ENCODE measurements around the gene CHMP6. TPM values are rescaled to one million over a fixed set of nuclear protein-coding genes. Genes with fewer than 3 reads are reported as not detected.

The CHMP6 gene
- total RNA-seq, 3 donors from 2014 or later (not counting 1 experiment from before 2014, with no cell fraction given) = 26.8 to 33.3 (median 33.0) TPM

GRCh38 chr17:81009136-81009535 is 17.5 kb downstream of the CHMP6 start:
- Mint-ChIP-seq H3K4me3 (no peak overlapping the region), H3K36me3 (peaks cover 10% of the 10 kb centered on the region), H3K4me1 (peaks cover 6% of the 10 kb centered on the region in 2 donors), H3K9me3 (peaks cover 2 to 6% of the 10 kb centered on the region in 2 donors), H3K27ac (no peak overlapping the region), H3K27me3 (ENCODE audit: low read depth in 2 of 2) (peaks cover 20 to 21% of the 10 kb centered on the region in 2 donors)
- H3K27ac ChIP-seq (ENCODE audit: low read length) = no peak overlapping the region
- intact Hi-C loops (cut with micrococcal nuclease) = no loop called here
- no peak overlapping the region for H3K4me3 ChIP-seq (ENCODE audit: low read length)
- ATAC-seq (no peak), DNase-seq (no peak)
- peaks cover 11% of the 10 kb centered on the region for H3K9me3 ChIP-seq (ENCODE audit: control insufficient read depth, insufficient read depth, low read length)
- TF ChIP-seq CTCF (IDR thresholded peaks at IDR 0.05) = no peak
- 79% methylated on average over 14 of the region's 14 CpGs for WGBS (ENCODE audit: insufficient coverage)
- peaks cover 8% of the 10 kb centered on the region for H3K4me1 ChIP-seq (ENCODE audit: control insufficient read depth, insufficient read depth, low read length)
- H3K36me3 ChIP-seq (ENCODE audit: control insufficient read depth, insufficient read depth, low read length) = no peaks in the 10 kb centered on the region
- H3K27me3 ChIP-seq (ENCODE audit: control insufficient read depth, insufficient read depth, low read length) = peaks cover 7% of the 10 kb centered on the region

- no peaks in the 10 kb centered on the region for H3K36me3 ChIP-seq (ENCODE audit: control insufficient read depth, insufficient read depth, low read length)
- H3K4me3 ChIP-seq (ENCODE audit: low read length) = no peak overlapping the region
- peaks cover 2 to 6% of the 10 kb centered on the region in 2 donors for H3K9me3 Mint-ChIP-seq
- H3K4me1 ChIP-seq (ENCODE audit: control insufficient read depth, insufficient read depth, low read length) = no peaks in the 10 kb centered on the region
- peaks cover 11% of the 10 kb centered on the region for H3K9me3 ChIP-seq (ENCODE audit: control insufficient read depth, insufficient read depth, low read length)
- no peak for TF ChIP-seq CTCF (IDR thresholded peaks at IDR 0.05)
- peaks cover 13 to 15% of the 10 kb centered on the region in 2 donors for H3K27me3 Mint-ChIP-seq (ENCODE audit: low read depth in 2 of 2)
- WGBS (ENCODE audit: insufficient coverage) = 88% methylated on average over 2 of the region's 2 CpGs
- no peaks in the 10 kb centered on the region for H3K4me1 Mint-ChIP-seq
- H3K4me3 Mint-ChIP-seq = no peak overlapping the region
- H3K27ac Mint-ChIP-seq = no peak overlapping the region
- DNase-seq (no peak), ATAC-seq (no peak)
- no peaks in the 10 kb centered on the region for H3K27me3 ChIP-seq (ENCODE audit: control insufficient read depth, insufficient read depth, low read length)
- peaks cover 10% of the 10 kb centered on the region for H3K36me3 Mint-ChIP-seq
- intact Hi-C loops (cut with micrococcal nuclease) = no loop called here
- no peak overlapping the region for H3K27ac ChIP-seq (ENCODE audit: low read length)
Observed at GRCh38 chr17:81010935-81011334, 19.3 kb downstream of the CHMP6 start.

GRCh38 chr17:81011951-81012350 is 20.3 kb downstream of the CHMP6 start:
- no peak for DNase-seq
- no peak for ATAC-seq

More at GRCh38 chr17:81011951-81012350, 20.3 kb downstream of the CHMP6 start:
- Histone ChIP-seq H3K4me1 (ENCODE audit: control insufficient read depth, insufficient read depth, low read length) (no peaks in the 10 kb centered on the region), H3K27ac (ENCODE audit: low read length) (no peak overlapping the region), H3K27me3 (ENCODE audit: control insufficient read depth, insufficient read depth, low read length) (no peaks in the 10 kb centered on the region), H3K4me3 (ENCODE audit: low read length) (no peak overlapping the region), H3K36me3 (ENCODE audit: control insufficient read depth, insufficient read depth, low read length) (no peaks in the 10 kb centered on the region), H3K9me3 (ENCODE audit: control insufficient read depth, insufficient read depth, low read length) (peaks cover 11% of the 10 kb centered on the region)
- Mint-ChIP-seq H3K4me3 (no peak overlapping the region), H3K9me3 (peaks cover 2 to 6% of the 10 kb centered on the region in 2 donors), H3K27me3 (ENCODE audit: low read depth in 2 of 2) (peaks cover 2 to 10% of the 10 kb centered on the region in 2 donors), H3K36me3 (peaks cover 10% of the 10 kb centered on the region), H3K27ac (no peak overlapping the region), H3K4me1 (peaks cover 4 to 6% of the 10 kb centered on the region in 2 donors)
- no peak for TF ChIP-seq CTCF (IDR thresholded peaks at IDR 0.05)
- WGBS (ENCODE audit: insufficient coverage) = 88% methylated on average over 2 of the region's 3 CpGs
- intact Hi-C loops (cut with micrococcal nuclease) = no loop called here
